Measurements from ENCODE around the gene SP3. TPM values are rescaled to one million over a fixed set of nuclear protein-coding genes. Genes with fewer than 3 reads are reported as not detected.
A peak's percentile ranks its signal among the peaks of the same experiment; 100 is the strongest.

Gene SP3
- polyA plus RNA-seq, 3 donors: 44.8 to 66.2 (median 54.2) TPM

- TF ChIP-seq CTCF (IDR thresholded peaks at IDR 0.05): no peak
- H4K20me1 ChIP-seq (ENCODE audit: insufficient read depth, low read length): no peaks in the 10 kb centered on the region
- 25% methylated on average over 2 of the region's 6 CpGs for WGBS (ENCODE audit: insufficient coverage)
- H3K27ac Mint-ChIP-seq: peak overlapping the region in 1 of 7 donors; percentile 1
- H3K4me2 ChIP-seq (replicated peaks; ENCODE audit: extremely low read depth, low read length, poor library complexity, severe bottlenecking): no peak overlapping the region
- no peak overlapping the region for H3K27ac ChIP-seq (ENCODE audit: low read depth in 1 of 2, low read length in 2 of 2)
- peaks cover 3 to 6% (median 3%) of the 10 kb centered on the region in 3 donors for H3K27me3 Mint-ChIP-seq (ENCODE audit: low read depth in 3 of 3)
- no peaks in the 10 kb centered on the region for H3K9me3 ChIP-seq (replicated peaks in 1 of 2; ENCODE audit: control insufficient read depth in 1 of 2, insufficient read depth in 1 of 2, low read length in 2 of 2)
- H3K9me3 Mint-ChIP-seq: peaks cover 0 to 3% (median 0%) of the 10 kb centered on the region in 7 donors
- no peaks in the 10 kb centered on the region for H3K79me2 ChIP-seq (ENCODE audit: insufficient read depth, low read length)
- no peak overlapping the region for H3K9ac ChIP-seq (ENCODE audit: insufficient read depth, low read length, poor library complexity, severe bottlenecking)
- H3K4me1 Mint-ChIP-seq: peaks cover 26% of the 10 kb centered on the region
- DNase-seq: no peak
- intact Hi-C loops (cut with micrococcal nuclease): no loop called here
- H3K4me3 ChIP-seq (replicated peaks in 1 of 3; ENCODE audit: low read depth in 2 of 3, low read length in 3 of 3): no peak overlapping the region
- H2AFZ ChIP-seq (ENCODE audit: insufficient read depth, low read depth, low read length, poor library complexity, severe bottlenecking): peak overlapping the region; percentile 21
- H3K4me1 ChIP-seq (ENCODE audit: control insufficient read depth in 1 of 2, insufficient read depth in 2 of 2, low read length in 2 of 2): peaks cover 12 to 14% of the 10 kb centered on the region in 2 donors
- H3K36me3 Mint-ChIP-seq: no peaks in the 10 kb centered on the region
- H3K36me3 ChIP-seq (replicated peaks in 1 of 2; ENCODE audit: control insufficient read depth in 1 of 2, insufficient read depth in 2 of 2, low read length in 2 of 2): no peaks in the 10 kb centered on the region
- no peak overlapping the region for H3K4me3 Mint-ChIP-seq
- no peaks in the 10 kb centered on the region for H3K27me3 ChIP-seq (ENCODE audit: control insufficient read depth in 2 of 2, insufficient read depth in 2 of 2, low read length in 2 of 2)
Observed at GRCh38 chr2:173860566-173860965, 104.6 kb downstream of the SP3 start.

- Mint-ChIP-seq H3K36me3 (no peaks in the 10 kb centered on the region), H3K27ac (peak overlapping the region in 2 of 7 donors; percentile 14 to 76), H3K27me3 (ENCODE audit: low read depth in 3 of 3) (peaks cover 3 to 6% (median 3%) of the 10 kb centered on the region in 3 donors), H3K9me3 (peaks cover 0 to 3% (median 0%) of the 10 kb centered on the region in 7 donors), H3K4me3 (no peak overlapping the region), H3K4me1 (peaks cover 29% of the 10 kb centered on the region)
- no peak overlapping the region for H3K4me2 ChIP-seq (replicated peaks; ENCODE audit: extremely low read depth, low read length, poor library complexity, severe bottlenecking)
- intact Hi-C loops (cut with micrococcal nuclease): no loop called here
- H3K79me2 ChIP-seq (ENCODE audit: insufficient read depth, low read length): no peaks in the 10 kb centered on the region
- TF ChIP-seq CTCF (IDR thresholded peaks at IDR 0.05): no peak
- H3K4me3 ChIP-seq (replicated peaks in 1 of 3; ENCODE audit: low read depth in 2 of 3, low read length in 3 of 3): no peak overlapping the region
- no peaks in the 10 kb centered on the region for H3K9me3 ChIP-seq (replicated peaks in 1 of 2; ENCODE audit: control insufficient read depth in 1 of 2, insufficient read depth in 1 of 2, low read length in 2 of 2)
- no peaks in the 10 kb centered on the region for H3K27me3 ChIP-seq (ENCODE audit: control insufficient read depth in 2 of 2, insufficient read depth in 2 of 2, low read length in 2 of 2)
- no peak overlapping the region for H3K27ac ChIP-seq (ENCODE audit: low read depth in 1 of 2, low read length in 2 of 2)
- DNase-seq: peak; percentile 24 to 45 (median 44)
- no peak overlapping the region for H3K9ac ChIP-seq (ENCODE audit: insufficient read depth, low read length, poor library complexity, severe bottlenecking)
- WGBS (ENCODE audit: insufficient coverage): 0% methylated on average over 2 of the region's 2 CpGs
- peaks cover 12 to 14% of the 10 kb centered on the region in 2 donors for H3K4me1 ChIP-seq (ENCODE audit: control insufficient read depth in 1 of 2, insufficient read depth in 2 of 2, low read length in 2 of 2)
- H4K20me1 ChIP-seq (ENCODE audit: insufficient read depth, low read length): no peaks in the 10 kb centered on the region
- H2AFZ ChIP-seq (ENCODE audit: insufficient read depth, low read depth, low read length, poor library complexity, severe bottlenecking): peak overlapping the region; percentile 2
- H3K36me3 ChIP-seq (replicated peaks in 1 of 2; ENCODE audit: control insufficient read depth in 1 of 2, insufficient read depth in 2 of 2, low read length in 2 of 2): no peaks in the 10 kb centered on the region
Observed at GRCh38 chr2:173860082-173860481, 105.1 kb downstream of the SP3 start.

Data from CD14-positive monocyte (primary cell).